Measurements from ENCODE around the gene MKNK2. TPM values are rescaled to one million over a fixed set of nuclear protein-coding genes. Genes with fewer than 3 reads are reported as not detected.

MKNK2 gene
- total RNA-seq, 1 donor from 2014 or later: 314 TPM

DNA sequence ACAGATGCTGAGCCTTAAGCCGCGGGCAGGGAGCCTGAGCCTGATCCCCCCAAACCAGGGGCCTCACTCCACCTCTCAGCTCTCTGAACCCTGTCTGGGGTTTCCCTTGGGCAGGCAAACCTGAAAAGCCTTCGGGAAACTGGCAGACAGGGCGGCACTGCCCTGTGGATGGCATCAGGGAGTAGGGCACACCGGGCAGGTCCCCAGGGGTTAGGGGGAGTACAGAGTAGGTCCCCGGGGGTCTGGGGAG lies 9.7 kb downstream of the MKNK2 start:
- Histone ChIP-seq H3K9me3 (no peaks in the 10 kb centered on the region), H3K36me3 (peaks cover 77% of the 10 kb centered on the region), H3K27me3 (no peaks in the 10 kb centered on the region), H3K4me1 (peaks cover 56% of the 10 kb centered on the region), H3K27ac (peak overlapping the region; percentile 83), H3K4me3 (no peak overlapping the region)
- no peak for ATAC-seq
- TF ChIP-seq, protein P1, sequence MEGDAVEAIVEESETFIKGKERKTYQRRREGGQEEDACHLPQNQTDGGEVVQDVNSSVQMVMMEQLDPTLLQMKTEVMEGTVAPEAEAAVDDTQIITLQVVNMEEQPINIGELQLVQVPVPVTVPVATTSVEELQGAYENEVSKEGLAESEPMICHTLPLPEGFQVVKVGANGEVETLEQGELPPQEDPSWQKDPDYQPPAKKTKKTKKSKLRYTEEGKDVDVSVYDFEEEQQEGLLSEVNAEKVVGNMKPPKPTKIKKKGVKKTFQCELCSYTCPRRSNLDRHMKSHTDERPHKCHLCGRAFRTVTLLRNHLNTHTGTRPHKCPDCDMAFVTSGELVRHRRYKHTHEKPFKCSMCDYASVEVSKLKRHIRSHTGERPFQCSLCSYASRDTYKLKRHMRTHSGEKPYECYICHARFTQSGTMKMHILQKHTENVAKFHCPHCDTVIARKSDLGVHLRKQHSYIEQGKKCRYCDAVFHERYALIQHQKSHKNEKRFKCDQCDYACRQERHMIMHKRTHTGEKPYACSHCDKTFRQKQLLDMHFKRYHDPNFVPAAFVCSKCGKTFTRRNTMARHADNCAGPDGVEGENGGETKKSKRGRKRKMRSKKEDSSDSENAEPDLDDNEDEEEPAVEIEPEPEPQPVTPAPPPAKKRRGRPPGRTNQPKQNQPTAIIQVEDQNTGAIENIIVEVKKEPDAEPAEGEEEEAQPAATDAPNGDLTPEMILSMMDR (IDR thresholded peaks at IDR 0.05): no peak
- no peak for DNase-seq
- intact Hi-C loops (cut with DNase I): no loop called here

DNA sequence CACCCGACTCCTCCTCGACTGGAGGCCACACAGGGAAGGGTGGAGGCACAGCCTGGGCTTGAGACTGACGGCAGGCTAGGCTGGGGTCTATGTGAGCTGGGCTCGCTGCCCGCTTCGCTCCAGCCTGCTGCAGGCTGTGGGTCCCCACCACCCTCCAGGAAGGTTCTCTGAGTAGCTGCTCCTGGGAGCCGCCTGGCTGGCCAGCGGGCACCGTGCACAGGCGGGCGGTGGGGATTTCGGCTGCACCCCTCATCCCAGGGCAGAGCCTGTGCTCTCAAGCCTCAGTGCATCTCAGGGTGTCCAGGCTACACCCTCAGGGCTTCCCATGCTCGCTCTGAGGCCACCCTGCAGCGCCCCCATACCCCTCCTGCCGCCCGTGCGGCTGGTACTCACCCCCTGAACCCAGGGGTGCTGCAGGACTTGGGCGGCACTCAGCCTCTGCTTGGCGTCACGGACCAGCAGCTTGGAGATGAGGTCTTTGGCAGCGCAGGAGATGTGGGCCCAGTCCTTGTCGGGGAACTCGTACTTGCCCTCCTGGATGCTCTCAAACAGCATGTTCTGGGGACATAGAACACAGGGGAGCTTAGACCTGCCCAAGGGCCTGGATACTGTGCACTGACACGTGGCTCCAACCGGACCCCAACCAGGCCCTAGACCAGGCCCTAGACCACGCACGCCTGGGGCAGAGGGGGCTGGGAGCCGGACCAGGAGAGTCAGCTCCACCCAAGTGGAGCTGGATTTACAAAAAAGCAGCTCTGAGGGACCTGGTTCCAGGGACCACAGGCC lies 10.2 kb downstream of the MKNK2 start:
- TF ChIP-seq, protein P1 (IDR thresholded peaks at IDR 0.05): no peak
- no peak for ATAC-seq
- H3K4me1 ChIP-seq: peaks cover 51% of the 10 kb centered on the region
- intact Hi-C loops (cut with DNase I): no loop called here
- H3K27me3 ChIP-seq: no peaks in the 10 kb centered on the region
- H3K27ac ChIP-seq: peak overlapping the region; percentile 83
- peak; percentile 67 for DNase-seq
- no peak overlapping the region for H3K4me3 ChIP-seq
- peaks cover 2% of the 10 kb centered on the region for H3K9me3 ChIP-seq
- H3K36me3 ChIP-seq: peaks cover 72% of the 10 kb centered on the region

DNA sequence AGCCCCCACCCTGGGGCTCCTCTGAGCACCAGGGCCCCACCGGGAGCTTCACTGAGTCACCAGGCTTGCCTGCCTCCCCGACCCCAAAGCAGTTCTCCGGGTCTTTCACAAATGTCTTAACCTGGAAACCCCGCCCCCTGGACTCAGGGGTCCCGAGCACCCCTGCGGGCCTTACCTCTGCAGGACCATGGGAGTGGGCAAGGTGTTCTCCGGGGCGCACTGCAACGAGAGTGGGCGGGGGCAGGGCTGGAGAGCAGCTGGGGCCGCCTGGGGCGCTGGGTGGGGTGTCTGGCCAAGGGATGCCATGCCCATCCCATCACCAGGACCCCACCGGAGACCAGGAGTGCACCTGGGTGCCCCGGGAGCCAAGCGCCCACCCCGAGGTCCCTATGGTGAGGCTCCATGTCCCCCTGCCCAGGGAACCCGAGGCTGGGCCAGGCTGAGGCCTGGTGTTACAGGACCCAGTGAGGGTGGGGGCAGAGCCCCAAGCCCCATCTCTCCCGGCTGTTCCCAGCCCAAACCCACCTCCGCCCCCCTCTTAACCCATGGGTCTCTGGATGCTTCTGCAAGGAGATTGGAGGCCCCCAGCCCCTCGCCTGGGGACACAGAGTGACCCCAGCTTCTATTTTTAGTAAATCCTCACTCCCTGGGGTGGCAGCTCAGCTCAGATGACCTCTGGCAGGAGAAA lies 10.9 kb downstream of the MKNK2 start:
- H3K4me3 ChIP-seq: no peak overlapping the region
- TF ChIP-seq, protein P1 (IDR thresholded peaks at IDR 0.05): no peak
- peaks cover 4% of the 10 kb centered on the region for H3K9me3 ChIP-seq
- H3K36me3 ChIP-seq: peaks cover 64% of the 10 kb centered on the region
- H3K27ac ChIP-seq: peak overlapping the region; percentile 17
- ATAC-seq: no peak
- H3K27me3 ChIP-seq: no peaks in the 10 kb centered on the region
- H3K4me1 ChIP-seq: peaks cover 44% of the 10 kb centered on the region
- DNase-seq: peak; percentile 69
- intact Hi-C loops (cut with DNase I): no loop called here

DNA sequence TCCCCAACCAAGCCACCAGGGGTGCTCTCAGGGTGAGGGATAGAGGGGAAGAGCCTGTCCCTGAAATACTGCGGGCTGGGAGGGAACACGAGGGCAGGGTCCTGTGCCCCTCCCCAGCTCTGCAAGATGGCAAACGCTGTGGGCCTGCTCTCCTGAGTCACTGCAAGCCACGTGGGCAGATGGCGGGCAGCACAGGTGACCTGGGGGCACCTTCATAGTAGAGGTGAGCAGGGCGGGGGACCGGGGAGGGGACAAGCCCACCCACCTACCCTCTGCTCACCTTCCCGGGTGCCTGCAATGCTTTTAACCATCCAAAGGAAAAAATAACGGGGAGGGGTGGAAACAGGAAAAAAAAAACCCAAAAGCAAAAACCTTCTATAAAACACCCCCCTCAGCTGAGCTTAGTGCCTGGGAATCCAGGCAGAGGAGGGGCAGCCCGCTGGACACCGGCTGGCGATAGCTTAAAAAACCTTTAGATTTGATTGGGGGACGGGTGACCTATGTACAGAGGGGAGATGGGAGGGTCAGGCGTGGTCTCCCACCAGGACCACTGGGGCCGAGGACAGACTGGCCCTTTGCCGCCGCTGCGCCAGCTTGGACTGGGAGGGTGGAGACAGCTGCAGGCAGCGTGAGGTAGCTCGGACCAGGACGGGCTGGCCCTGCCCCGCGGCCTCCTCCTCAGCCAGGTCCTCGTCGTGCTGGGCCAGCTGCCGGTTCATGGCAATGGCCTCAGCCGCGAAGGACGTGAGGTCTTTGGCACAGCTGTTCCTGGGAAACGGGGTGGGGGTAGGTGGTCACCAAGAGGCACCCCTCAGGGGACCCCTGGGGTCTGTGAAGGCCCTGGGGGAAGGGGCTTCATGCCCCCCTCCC lies 11.7 kb downstream of the MKNK2 start:
- DNase-seq (peak; percentile 64), ATAC-seq (no peak)
- Histone ChIP-seq H3K36me3 (peaks cover 57% of the 10 kb centered on the region), H3K4me1 (peaks cover 36% of the 10 kb centered on the region), H3K4me3 (no peak overlapping the region), H3K9me3 (peaks cover 4% of the 10 kb centered on the region), H3K27me3 (no peaks in the 10 kb centered on the region), H3K27ac (no peak overlapping the region)
- intact Hi-C loops (cut with DNase I): no loop called here
- TF ChIP-seq, protein P1 (IDR thresholded peaks at IDR 0.05): no peak

DNA sequence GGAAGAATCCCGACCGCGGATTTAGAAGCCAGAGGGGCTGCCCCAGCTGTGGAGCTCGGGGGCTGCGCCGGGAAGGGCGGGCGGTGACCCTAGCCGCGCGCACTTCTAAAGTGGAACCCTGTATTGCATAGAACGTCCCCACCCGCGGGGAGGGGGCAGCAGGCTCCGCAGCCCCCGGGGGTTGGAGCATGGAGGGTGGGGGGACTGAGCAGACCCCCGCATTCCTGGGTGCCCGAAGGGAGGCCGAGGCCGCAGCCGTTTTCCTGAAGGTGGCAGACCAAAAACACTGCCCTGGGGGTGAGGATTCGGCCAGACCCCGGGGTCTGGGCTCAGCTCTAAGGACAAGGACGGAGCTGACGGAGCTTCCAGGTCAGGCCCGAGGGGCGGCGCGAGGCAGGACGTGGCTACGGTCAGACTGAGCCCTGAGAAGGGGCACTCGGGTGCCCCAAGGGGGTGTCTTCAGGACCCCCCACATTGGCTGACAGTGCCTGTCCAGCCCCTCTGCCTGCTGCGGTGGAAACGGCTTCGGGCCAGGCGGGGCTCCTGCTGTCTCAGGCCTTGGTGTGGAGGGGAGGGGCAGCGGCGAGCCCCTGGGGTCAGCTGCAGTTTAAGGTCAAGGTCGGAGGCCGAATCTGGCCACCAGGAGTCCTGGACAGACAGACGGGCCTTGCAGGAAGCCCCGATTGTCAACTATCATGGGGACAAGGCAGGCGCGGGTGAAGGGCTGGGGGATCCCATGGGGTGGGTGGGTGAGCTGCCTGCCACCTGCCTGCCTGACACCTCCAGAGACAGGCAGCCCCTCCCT lies 12.6 kb downstream of the MKNK2 start:
- peaks cover 4% of the 10 kb centered on the region for H3K9me3 ChIP-seq
- intact Hi-C loops (cut with DNase I): no loop called here
- TF ChIP-seq, protein P1 (IDR thresholded peaks at IDR 0.05): no peak
- peaks cover 49% of the 10 kb centered on the region for H3K36me3 ChIP-seq
- H3K4me1 ChIP-seq: peaks cover 33% of the 10 kb centered on the region
- peak; percentile 63 for DNase-seq
- ATAC-seq: no peak
- no peak overlapping the region for H3K27ac ChIP-seq
- H3K4me3 ChIP-seq: no peak overlapping the region
- H3K27me3 ChIP-seq: no peaks in the 10 kb centered on the region
